Measurements from ENCODE around the gene ACTN2.
"Not testable (repeated sequence)": the region's sequence is repeated elsewhere in the genome, so short reads cannot be mapped to it uniquely, and the experiment has no call there.

ACTN2 gene

GRCh38 chr1:236685917-236686814 is at the start of gene ACTN2:
ACTN2 (plus strand) TSS chr1:236686499; CDS start chr1:236686674, 175 bp downstream.
- peak; percentile 67 for DNase-seq (ENCODE audit: low read depth, low spot score)

GRCh38 chr1:236638945-236639344 is 47.4 kb upstream of the ACTN2 start:
- no peak for DNase-seq (ENCODE audit: low read depth, low spot score)

- DNase-seq (ENCODE audit: low read depth, low spot score) = no peak
Observed at GRCh38 chr1:236639686-236640085, 46.6 kb upstream of the ACTN2 start.

GRCh38 chr1:236642763-236643162 is 43.5 kb upstream of the ACTN2 start:
- no peak for DNase-seq (ENCODE audit: low read depth, low spot score)

GRCh38 chr1:236645016-236645680 is 41.2 kb upstream of the ACTN2 start:
- no peak for DNase-seq (ENCODE audit: low read depth, low spot score)

GRCh38 chr1:236654511-236654910 is 31.8 kb upstream of the ACTN2 start:
- no peak for DNase-seq (ENCODE audit: low read depth, low spot score)

- DNase-seq (ENCODE audit: low read depth, low spot score) = no peak
Observed at GRCh38 chr1:236654957-236655356, 31.3 kb upstream of the ACTN2 start.

GRCh38 chr1:236657398-236657797 is 28.9 kb upstream of the ACTN2 start:
- DNase-seq (ENCODE audit: low read depth, low spot score) = no peak

- no peak for DNase-seq (ENCODE audit: low read depth, low spot score)
Observed at GRCh38 chr1:236659792-236660587, 26.3 kb upstream of the ACTN2 start.

- no peak for DNase-seq (ENCODE audit: low read depth, low spot score)
Observed at GRCh38 chr1:236663934-236664333, 22.4 kb upstream of the ACTN2 start.

- not testable (repeated sequence) for DNase-seq (ENCODE audit: low read depth, low spot score)
Observed at GRCh38 chr1:236668909-236669308, 17.4 kb upstream of the ACTN2 start.

- DNase-seq (ENCODE audit: low read depth, low spot score) = no peak
Observed at GRCh38 chr1:236670060-236670459, 16.2 kb upstream of the ACTN2 start.

- DNase-seq (ENCODE audit: low read depth, low spot score) = no peak
Observed at GRCh38 chr1:236673289-236673919, 12.9 kb upstream of the ACTN2 start.

GRCh38 chr1:236677641-236678235 is 8.6 kb upstream of the ACTN2 start:
- no peak for DNase-seq (ENCODE audit: low read depth, low spot score)

- no peak for DNase-seq (ENCODE audit: low read depth, low spot score)
Observed at GRCh38 chr1:236681219-236681618, 5.1 kb upstream of the ACTN2 start.

- DNase-seq (ENCODE audit: low read depth, low spot score) = no peak
Observed at GRCh38 chr1:236685205-236685916, 938 bp upstream of the ACTN2 start.

GRCh38 chr1:236686815-236687160 is 489 bp downstream of the ACTN2 start:
- no peak for DNase-seq (ENCODE audit: low read depth, low spot score)

- DNase-seq (ENCODE audit: low read depth, low spot score) = no peak
Observed at GRCh38 chr1:236687273-236687672, 974 bp downstream of the ACTN2 start.

GRCh38 chr1:236688705-236689104 is 2.4 kb downstream of the ACTN2 start:
- no peak for DNase-seq (ENCODE audit: low read depth, low spot score)

GRCh38 chr1:236689713-236690569 is 3.6 kb downstream of the ACTN2 start:
- DNase-seq (ENCODE audit: low read depth, low spot score) = no peak

Data from astrocyte of the hippocampus (primary cell).